ENCODE data around the gene SLC25A15.

SLC25A15 gene

DNA sequence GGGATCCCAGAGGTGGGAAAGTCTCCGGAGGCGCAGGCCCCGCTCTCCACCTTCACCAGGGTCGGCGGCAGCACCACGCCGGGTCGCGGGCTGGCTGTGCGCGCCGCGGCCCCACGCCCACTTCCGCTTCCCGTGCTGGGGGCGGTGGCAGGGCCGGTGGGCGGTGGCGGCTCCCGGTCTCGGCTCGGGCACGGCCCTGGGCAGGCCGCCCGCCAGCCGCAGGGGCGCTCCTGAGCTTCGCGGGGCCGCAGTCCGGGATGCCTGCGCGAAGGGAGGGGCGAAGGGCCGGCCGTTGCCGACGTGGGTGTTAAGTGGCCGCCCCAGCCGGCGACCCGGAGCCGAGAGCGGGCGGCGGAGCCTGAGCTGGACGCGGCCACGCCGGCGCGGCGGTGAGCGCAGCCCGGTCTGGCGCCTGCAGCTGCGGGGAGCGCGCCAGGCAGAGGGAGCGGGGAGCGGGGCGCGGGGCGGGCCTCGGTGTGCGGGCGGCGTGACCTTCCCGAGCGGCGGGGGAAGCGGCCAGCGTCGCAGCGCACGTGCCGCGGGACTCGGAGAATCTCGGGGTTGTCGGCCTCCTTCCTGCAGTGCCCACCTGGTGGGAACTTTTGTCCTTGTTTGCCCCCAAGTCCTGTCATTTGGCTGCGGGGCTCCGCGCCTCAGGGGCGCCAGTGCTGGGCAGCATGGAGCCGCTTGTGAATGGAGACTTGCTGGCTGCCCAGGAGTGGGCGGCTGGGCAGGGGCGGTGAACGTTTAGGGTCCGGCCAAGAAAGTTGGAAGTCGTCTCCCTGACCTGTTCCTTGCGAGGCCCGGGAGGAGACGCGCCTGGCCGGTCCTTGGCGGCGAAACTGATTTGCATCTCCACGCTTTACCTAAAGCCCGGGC, at the start of gene SLC25A15:
Gene SLC25A15, plus strand, starts transcription at position 337 of the 879 bp plus-strand sequence. CDS start 3,616 bp downstream, outside the sequence.
- peak; percentile 49 for DNase-seq (ENCODE audit: low read depth)
- peak within 1 kb of the TSS; percentile 74 for H3K4me3 ChIP-seq (ENCODE audit: low read depth, low read length)

DNA sequence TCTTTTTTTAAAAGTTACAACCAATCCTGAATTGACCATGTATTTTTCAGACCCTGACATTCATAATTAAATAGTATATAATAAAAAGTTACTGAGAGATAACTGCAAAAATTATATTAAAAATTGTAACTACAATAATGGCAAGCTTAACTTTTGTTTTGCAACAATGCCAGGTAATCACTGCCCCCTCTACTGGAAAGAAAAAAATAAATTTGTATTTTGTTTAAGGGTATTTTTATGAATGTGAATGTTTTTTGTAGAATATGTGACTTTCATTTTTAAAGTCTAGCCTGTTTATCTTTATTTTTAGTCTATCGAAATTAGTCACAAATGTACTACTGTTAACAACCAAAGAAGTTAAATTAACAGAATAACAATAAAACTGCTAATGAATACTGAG, 40.1 kb upstream of the SLC25A15 start:
- no peak for DNase-seq (ENCODE audit: low read depth)
- H3K4me3 ChIP-seq (ENCODE audit: low read depth, low read length): no peak overlapping the region

GRCh38 chr13:40755082-40755700, 34.2 kb upstream of the SLC25A15 start:
- no peak overlapping the region for H3K4me3 ChIP-seq (ENCODE audit: low read depth, low read length)
- DNase-seq (ENCODE audit: low read depth): no peak

DNA sequence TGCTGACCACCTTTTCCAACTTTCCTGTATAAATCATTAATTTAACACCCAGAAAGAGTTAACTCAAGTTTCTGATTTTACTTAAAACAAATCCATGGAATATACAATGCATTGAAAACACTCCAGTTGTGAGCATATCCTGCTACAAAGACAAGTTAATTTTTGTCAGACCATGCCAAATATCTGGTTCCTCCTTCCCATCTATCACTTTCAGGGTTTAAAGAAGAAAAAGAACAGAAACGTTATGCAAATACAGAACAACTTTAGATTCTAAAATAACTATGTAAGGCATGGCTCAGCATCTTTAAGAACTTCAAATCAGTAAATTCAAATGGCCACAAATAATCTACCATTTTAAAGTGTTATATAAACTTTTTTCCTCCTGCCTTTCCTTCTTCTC, 33.4 kb upstream of the SLC25A15 start:
- DNase-seq (ENCODE audit: low read depth): no peak
- H3K4me3 ChIP-seq (ENCODE audit: low read depth, low read length): no peak overlapping the region

GRCh38 chr13:40758811-40759210, 30.6 kb upstream of the SLC25A15 start:
- H3K4me3 ChIP-seq (ENCODE audit: low read depth, low read length): no peak overlapping the region
- DNase-seq (ENCODE audit: low read depth): no peak

DNA sequence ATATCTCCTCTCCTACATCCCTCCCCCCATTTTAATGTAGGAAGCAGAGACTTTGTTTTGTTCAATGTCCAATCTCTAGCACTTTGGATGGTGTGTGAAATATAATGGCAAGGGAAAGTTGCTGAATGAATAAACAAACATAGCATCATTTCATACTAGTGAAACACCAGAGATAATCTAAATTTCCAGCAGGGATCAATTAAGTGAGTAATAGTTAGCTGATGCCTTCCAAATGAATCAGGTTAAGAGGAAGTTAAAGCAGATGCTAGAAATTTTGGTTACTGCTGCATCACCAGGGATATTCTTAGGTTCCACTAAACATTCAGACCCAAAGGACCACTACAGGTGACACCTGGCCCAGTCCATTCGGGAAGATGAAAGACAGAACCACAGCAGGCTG, 26.6 kb upstream of the SLC25A15 start:
- DNase-seq (ENCODE audit: low read depth): no peak
- H3K4me3 ChIP-seq (ENCODE audit: low read depth, low read length): no peak overlapping the region

DNA sequence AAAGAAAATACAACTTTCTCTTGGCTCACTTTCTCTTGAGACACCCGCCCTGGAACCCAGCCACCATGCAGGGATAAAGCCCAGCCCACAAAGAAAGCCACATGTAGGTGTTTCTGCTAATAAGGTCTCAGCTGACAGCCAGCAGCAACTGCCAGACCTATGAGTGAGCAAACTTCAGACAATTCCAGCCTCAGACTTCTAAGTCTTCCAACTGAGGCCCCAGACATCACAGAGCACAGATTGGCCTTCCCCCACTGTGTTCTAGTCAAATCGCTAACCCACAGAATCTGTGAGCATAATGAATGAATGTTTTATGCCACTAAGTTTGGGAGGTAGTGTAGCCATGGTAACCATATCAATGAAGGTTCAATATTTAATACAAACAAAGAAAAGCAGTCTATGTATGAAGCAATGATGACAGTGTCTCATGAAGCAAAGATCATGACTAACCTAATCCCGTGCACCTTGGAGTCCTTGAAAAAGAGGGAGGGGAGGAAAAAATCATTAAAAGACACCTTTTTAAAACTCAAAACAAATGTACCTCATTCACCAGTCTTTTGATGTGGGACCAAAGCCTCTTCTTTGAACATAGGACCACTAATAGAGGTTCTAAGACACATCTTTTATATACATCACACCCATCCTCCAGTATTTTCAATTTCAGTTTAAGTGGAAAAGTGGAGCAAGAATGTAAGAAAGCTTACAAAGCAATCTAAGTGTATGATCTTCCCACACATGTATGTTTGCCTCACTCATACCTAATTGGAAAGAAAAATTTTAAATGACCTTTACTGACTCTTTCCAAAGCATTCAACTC, 24.6 kb upstream of the SLC25A15 start:
- H3K4me3 ChIP-seq (ENCODE audit: low read depth, low read length): no peak overlapping the region
- no peak for DNase-seq (ENCODE audit: low read depth)

GRCh38 chr13:40765602-40766001, 23.8 kb upstream of the SLC25A15 start:
- no peak for DNase-seq (ENCODE audit: low read depth)
- H3K4me3 ChIP-seq (ENCODE audit: low read depth, low read length): no peak overlapping the region

DNA sequence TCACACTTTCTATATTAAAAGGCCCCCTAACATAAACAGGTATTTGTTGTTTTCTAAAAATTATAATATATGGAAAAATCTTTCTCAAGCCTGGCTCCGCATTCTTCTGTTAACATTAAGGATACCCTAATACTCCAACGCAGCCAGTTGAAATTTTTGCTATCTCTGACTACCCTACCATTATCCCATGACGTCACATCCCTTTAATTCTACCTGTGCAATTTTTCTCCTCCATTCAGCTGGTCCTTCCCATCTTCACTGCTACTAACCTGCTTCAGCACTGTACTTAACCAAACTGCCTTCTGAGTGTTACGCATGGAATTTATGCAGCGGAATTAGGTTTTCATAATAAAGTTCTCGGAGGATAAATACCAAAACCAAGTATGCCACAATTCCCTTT, 19.4 kb upstream of the SLC25A15 start:
- H3K4me3 ChIP-seq (ENCODE audit: low read depth, low read length): peak overlapping the region; percentile 96
- DNase-seq (ENCODE audit: low read depth): no peak

DNA sequence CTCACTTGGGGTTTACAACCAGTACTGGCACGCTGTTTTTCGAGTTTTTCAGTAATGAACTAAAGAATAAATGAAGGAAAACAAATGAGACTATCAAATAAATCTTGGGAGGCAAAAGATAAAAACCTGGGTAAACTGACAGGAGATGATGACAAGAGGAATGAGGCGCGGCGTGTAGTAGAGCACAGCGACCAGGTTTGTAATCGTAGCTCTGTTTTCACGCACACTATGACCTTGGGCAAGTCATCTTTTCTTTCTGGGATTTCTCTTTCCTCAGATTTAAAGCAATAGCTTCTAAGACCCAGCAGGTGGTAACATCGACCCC, 18.8 kb upstream of the SLC25A15 start:
- H3K4me3 ChIP-seq (ENCODE audit: low read depth, low read length): peak overlapping the region; percentile 96
- DNase-seq (ENCODE audit: low read depth): no peak

- H3K4me3 ChIP-seq (ENCODE audit: low read depth, low read length): peak within 1 kb of the TSS; percentile 96
- DNase-seq (ENCODE audit: low read depth): peak; percentile 78
Measured at GRCh38 chr13:40770934-40771618, 18.3 kb upstream of the SLC25A15 start, which contains the start of gene MRPS31. Gene MRPS31, minus strand, starts transcription at chr13:40771190. Its CDS starts 54 bp downstream, at chr13:40771136.

- DNase-seq (ENCODE audit: low read depth): no peak
Measured at GRCh38 chr13:40772765-40773473, 16.5 kb upstream of the SLC25A15 start.

DNA sequence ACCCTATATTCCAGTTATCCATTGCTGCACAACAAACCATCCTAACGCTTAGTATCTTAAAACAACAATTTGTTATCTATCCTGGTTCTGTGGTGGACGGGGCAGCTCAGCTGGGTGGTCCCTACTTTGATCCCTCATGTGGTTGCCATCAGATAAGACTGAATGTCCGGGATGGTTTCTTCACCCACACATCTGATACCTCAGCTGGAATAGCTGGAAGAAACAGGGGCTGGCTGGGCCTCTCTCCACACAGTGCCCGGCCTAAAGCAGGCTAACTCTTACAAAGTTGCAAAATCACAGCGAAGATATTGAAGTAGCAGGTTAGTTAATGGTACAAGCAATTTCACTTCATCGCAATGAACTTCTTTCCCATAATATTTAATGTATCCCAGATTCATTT, 14.7 kb upstream of the SLC25A15 start:
- DNase-seq (ENCODE audit: low read depth): no peak
- no peak overlapping the region for H3K4me3 ChIP-seq (ENCODE audit: low read depth, low read length)

More at GRCh38 chr13:40772765-40773473, 16.5 kb upstream of the SLC25A15 start:
- no peak overlapping the region for H3K4me3 ChIP-seq (ENCODE audit: low read depth, low read length)

DNA sequence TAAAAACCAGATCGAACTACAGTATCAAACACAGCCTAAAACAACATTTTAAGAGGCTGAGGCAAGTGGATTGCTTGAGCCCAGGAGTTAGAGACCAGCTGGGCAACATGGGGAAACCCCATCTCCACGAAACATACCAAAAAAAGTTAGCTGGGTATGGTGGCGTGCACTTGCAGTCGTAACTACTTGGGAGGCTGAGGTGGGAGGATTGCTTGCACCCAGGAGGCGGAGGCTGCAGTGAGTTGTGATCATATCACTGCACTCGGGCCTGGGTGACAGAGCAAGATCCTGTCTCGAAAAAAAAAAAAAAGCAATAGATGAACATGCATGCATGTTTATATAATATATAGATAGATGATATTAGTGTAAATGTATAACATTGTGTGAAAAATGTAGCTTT, 13.2 kb upstream of the SLC25A15 start:
- H3K4me3 ChIP-seq (ENCODE audit: low read depth, low read length): no peak overlapping the region
- no peak for DNase-seq (ENCODE audit: low read depth)

GRCh38 chr13:40776681-40777165, 12.7 kb upstream of the SLC25A15 start:
- H3K4me3 ChIP-seq (ENCODE audit: low read depth, low read length): no peak overlapping the region
- DNase-seq (ENCODE audit: low read depth): no peak

GRCh38 chr13:40777166-40777808, 12.1 kb upstream of the SLC25A15 start:
- no peak for DNase-seq (ENCODE audit: low read depth)
- H3K4me3 ChIP-seq (ENCODE audit: low read depth, low read length): no peak overlapping the region

DNA sequence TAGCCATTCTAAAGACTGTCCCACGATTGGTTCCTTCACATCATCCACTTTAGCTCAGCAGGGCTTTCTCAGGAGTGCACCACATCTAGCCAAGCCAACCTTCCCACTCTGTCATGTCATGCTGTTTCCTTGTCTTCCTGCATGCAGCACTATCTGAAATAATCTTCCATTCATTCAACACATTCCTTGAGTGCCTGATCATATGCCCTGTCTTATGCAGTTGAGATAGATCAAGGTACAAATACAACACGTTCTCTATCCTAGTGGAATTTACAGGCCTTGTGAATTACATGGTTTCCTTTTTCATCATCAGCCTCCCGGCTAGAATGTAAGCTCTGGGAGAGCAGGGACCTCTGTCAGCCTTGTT, 11.6 kb upstream of the SLC25A15 start:
- no peak overlapping the region for H3K4me3 ChIP-seq (ENCODE audit: low read depth, low read length)

DNA sequence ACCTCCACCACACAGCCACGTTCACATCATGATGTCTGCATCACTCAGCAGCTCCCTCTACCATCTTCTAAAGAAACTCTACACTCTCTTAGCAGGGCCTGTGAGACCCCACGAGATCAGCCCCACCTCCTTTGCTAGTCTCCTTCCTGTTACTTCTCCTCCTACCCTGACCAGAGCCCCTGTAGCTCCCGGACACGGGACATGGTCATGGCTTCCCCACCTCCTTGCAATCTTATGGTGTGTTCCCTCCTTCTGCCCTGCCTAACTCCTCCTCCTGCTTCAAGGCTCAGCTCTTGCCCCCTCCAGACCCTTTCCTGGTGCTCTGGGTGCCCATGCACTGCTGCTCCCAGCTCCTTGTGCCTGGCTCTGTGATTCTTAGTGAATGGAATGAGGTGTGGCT, 10.4 kb upstream of the SLC25A15 start:
- H3K4me3 ChIP-seq (ENCODE audit: low read depth, low read length): no peak overlapping the region
- DNase-seq (ENCODE audit: low read depth): no peak

More for the DNA sequence above, 11.6 kb upstream of the SLC25A15 start:
- no peak for DNase-seq (ENCODE audit: low read depth)

Data from skeletal muscle cell (primary cell).